Gastroesophageal sphincter (tissue), 4 donors: ENCODE results near the gene GTF2F2. TPM values are rescaled to one million over a fixed set of nuclear protein-coding genes. Genes with fewer than 3 reads are reported as not detected.

Experiments used
- ATAC-seq: fragments of 150-250 bp; one replicate; pipeline ENCODE4 v1.9.1; 2016; ENCODE audit warnings: mild to moderate bottlenecking, moderate library complexity
- H3K27ac ChIP-seq, 4 donors: fragments of 200-600 bp; sonication (generic) in 3 of 4; 1 replicate in 3 of 4; 2 replicates in 1 of 4; pipeline ENCODE4 v1.5.1; 2016 to 2019
- H3K27me3 ChIP-seq: fragments of 200-600 bp; sonication (generic); one replicate; pipeline ENCODE4 v1.5.1; 2019
- H3K36me3 ChIP-seq, 2 donors: fragments of 200-600 bp; sonication (generic); one replicate each; pipeline ENCODE4 v1.5.1; 2019; ENCODE audit warnings: control low read depth in 1 of 2
- H3K4me1 ChIP-seq, 3 donors: fragments of 200-600 bp; sonication (generic); 1 replicate in 2 of 3; 2 replicates in 1 of 3; pipeline ENCODE4 v1.5.1; 2016 to 2019; ENCODE audit warnings: control low read depth in 2 of 3
- H3K4me3 ChIP-seq, 2 donors: fragments of 200-600 bp; sonication (generic); one replicate each; pipeline ENCODE4 v1.5.1; 2019; ENCODE audit warnings: mild to moderate bottlenecking in 1 of 2, moderate library complexity in 1 of 2
- H3K9me3 ChIP-seq, 3 donors: fragments of 200-600 bp; sonication (generic); one replicate each; pipeline ENCODE4 v1.5.1; 2017 to 2019; ENCODE audit warnings: control low read depth in 2 of 3
- CTCF ChIP-seq, 4 experiments: fragments of 200-600 bp in 2 of 4; fragments of 450-650 bp in 2 of 4; sonication (generic) in 1 of 4; IDR thresholded peaks; one replicate each; pipeline ENCODE4 v1.5.1; 2017 to 2019; ENCODE audit warnings: antibody characterized with exemption in 4 of 4, mild to moderate bottlenecking in 2 of 4, moderate library complexity in 2 of 4
- EP300 ChIP-seq: sonication (generic); formaldehyde crosslinking; IDR thresholded peaks from one replicate; pipeline ENCODE4 v1.6.1; 2017; ENCODE audit warnings: antibody characterized with exemption, mild to moderate bottlenecking
- POLR2A ChIP-seq, 2 donors: fragments of 450-650 bp; IDR thresholded peaks; one replicate each; pipeline ENCODE4 v1.6.1; 2017; ENCODE audit warnings: antibody characterized with exemption in 2 of 2, mild to moderate bottlenecking in 2 of 2, moderate library complexity in 1 of 2
- POLR2AphosphoS5 ChIP-seq: sonication (generic); formaldehyde crosslinking; IDR thresholded peaks from one replicate; pipeline ENCODE4 v1.6.1; 2017; ENCODE audit warnings: antibody characterized with exemption
- WGBS, 2 donors: methylation state at CpG; one replicate each; pipeline ENCODE4 v1.1.5; 2018; ENCODE audit warnings: low coverage in 1 of 2; 5-methylcytosine and 5-hydroxymethylcytosine counted together
- total RNA-seq, 4 donors: library from RNA; depleted of rRNA; stranded (reverse); fragments of >200 nt; gene quantifications; one replicate each; pipeline ENCODE4 v1.1.0, GENCODE V29; 2016

GTF2F2 gene
- total RNA-seq, 4 donors from 2014 or later, result 15.3 to 19.6 (median 17.7) TPM

GRCh38 chr13:45198041-45198440 lies 77.7 kb downstream of the GTF2F2 start:
- H3K4me3 ChIP-seq, result no peak overlapping the region
- H3K4me1 ChIP-seq, result peaks cover 0 to 10% (median 0%) of the 10 kb centered on the region in 3 donors
- TF ChIP-seq POLR2AphosphoS5 (no peak), EP300 (no peak), CTCF (IDR thresholded peaks at IDR 0.05) (no peak), POLR2A (IDR thresholded peaks at IDR 0.05) (no peak)
- H3K9me3 ChIP-seq, result no peaks in the 10 kb centered on the region
- peaks cover 0 to 4% of the 10 kb centered on the region in 2 donors for H3K36me3 ChIP-seq
- ATAC-seq, result no peak
- WGBS, 2 donors, result 81 to 90% methylated on average over 2 of the region's 2 CpGs
- no peak overlapping the region for H3K27ac ChIP-seq
- no peaks in the 10 kb centered on the region for H3K27me3 ChIP-seq

- Histone ChIP-seq H3K27ac (no peak overlapping the region), H3K36me3 (peaks cover 0 to 4% of the 10 kb centered on the region in 2 donors), H3K4me3 (no peak overlapping the region), H3K4me1 (peaks cover 0 to 10% (median 0%) of the 10 kb centered on the region in 3 donors), H3K27me3 (no peaks in the 10 kb centered on the region), H3K9me3 (no peaks in the 10 kb centered on the region)
- ATAC-seq, result no peak
- TF ChIP-seq EP300 (no peak), POLR2A (IDR thresholded peaks at IDR 0.05) (no peak), POLR2AphosphoS5 (no peak), CTCF (IDR thresholded peaks at IDR 0.05) (no peak)
- WGBS, 2 donors, result 100% methylated on average over 1 to 2 of the region's 3 CpGs
These were observed 78.6 kb downstream of the GTF2F2 start for GRCh38 chr13:45198924-45199323.

- ATAC-seq, result no peak
These were observed 79.4 kb downstream of the GTF2F2 start for GRCh38 chr13:45199711-45200110.

GRCh38 chr13:45200701-45201232 lies 80.5 kb downstream of the GTF2F2 start, which contains the start of gene KCTD4:
KCTD4 (minus strand) TSS chr13:45201045; CDS start chr13:45194567, 6,478 bp downstream.
- no peaks in the 10 kb centered on the region for H3K9me3 ChIP-seq
- H3K36me3 ChIP-seq, result peaks cover 0 to 4% of the 10 kb centered on the region in 2 donors
- WGBS, 2 donors, result 79 to 100% methylated on average over 1 to 2 of the region's 2 CpGs
- H3K27me3 ChIP-seq, result no peaks in the 10 kb centered on the region
- TF ChIP-seq POLR2A (IDR thresholded peaks at IDR 0.05) (no peak), POLR2AphosphoS5 (no peak), CTCF (IDR thresholded peaks at IDR 0.05) (no peak), EP300 (no peak)
- H3K4me1 ChIP-seq, result peaks cover 0 to 7% (median 0%) of the 10 kb centered on the region in 3 donors
- no peak within 1 kb of the TSS for H3K4me3 ChIP-seq
- no peak for ATAC-seq
- no peak within 1 kb of the TSS for H3K27ac ChIP-seq

More at GRCh38 chr13:45199711-45200110, 79.4 kb downstream of the GTF2F2 start:
- peaks cover 0 to 2% (median 0%) of the 10 kb centered on the region in 3 donors for H3K4me1 ChIP-seq
- WGBS, 2 donors, result 88 to 92% methylated on average over 4 of the region's 4 CpGs
- no peaks in the 10 kb centered on the region for H3K27me3 ChIP-seq
- no peaks in the 10 kb centered on the region for H3K9me3 ChIP-seq
- H3K4me3 ChIP-seq, result no peak overlapping the region
- no peak overlapping the region for H3K27ac ChIP-seq
- no peak for TF ChIP-seq POLR2AphosphoS5
- TF ChIP-seq CTCF (IDR thresholded peaks at IDR 0.05), result no peak
- TF ChIP-seq EP300, result no peak
- TF ChIP-seq POLR2A (IDR thresholded peaks at IDR 0.05), result no peak
- H3K36me3 ChIP-seq, result peaks cover 0 to 4% of the 10 kb centered on the region in 2 donors

- no peaks in the 10 kb centered on the region for H3K9me3 ChIP-seq
- peak overlapping the region in 1 of 4 donors; percentile 78 for H3K27ac ChIP-seq
- no peak overlapping the region for H3K4me3 ChIP-seq
- H3K4me1 ChIP-seq, result peaks cover 6 to 30% (median 10%) of the 10 kb centered on the region in 3 donors
- TF ChIP-seq EP300 (no peak), CTCF (IDR thresholded peaks at IDR 0.05) (no peak), POLR2A (IDR thresholded peaks at IDR 0.05) (no peak), POLR2AphosphoS5 (no peak)
- ATAC-seq, result no peak
- WGBS, 2 donors, result 56 to 60% methylated on average over 3 to 5 of the region's 5 CpGs
- H3K36me3 ChIP-seq, result peaks cover 0 to 14% of the 10 kb centered on the region in 2 donors
- H3K27me3 ChIP-seq, result no peaks in the 10 kb centered on the region
These were observed 84.8 kb downstream of the GTF2F2 start for GRCh38 chr13:45205124-45205523.
